M059J (cell line): Measurements from ENCODE around the gene SLC35B1. TPM values are rescaled to one million over a fixed set of nuclear protein-coding genes. Genes with fewer than 3 reads are reported as not detected.
"Not testable (repeated sequence)": the region's sequence is repeated elsewhere in the genome, so short reads cannot be mapped to it uniquely, and the experiment has no call there.

Source experiments
- DNase-seq: peaks from one replicate; pipeline ENCODE4 v3.0.0-alpha.2; 2012; ENCODE audit warnings: low read depth
- total RNA-seq: library from RNA; depleted of rRNA; stranded (reverse); fragments of >200 nt; shearing (Covaris generic); gene quantifications from 2 replicates; pipeline ENCODE4 v1.2.3, GENCODE V29; 2014

SLC35B1 gene
- total RNA-seq, 1 experiment from 2014 or later: 61.9 TPM

GRCh38 chr17:49699966-49700575 is 7.7 kb downstream of the SLC35B1 start:
- no peak for DNase-seq

DNA sequence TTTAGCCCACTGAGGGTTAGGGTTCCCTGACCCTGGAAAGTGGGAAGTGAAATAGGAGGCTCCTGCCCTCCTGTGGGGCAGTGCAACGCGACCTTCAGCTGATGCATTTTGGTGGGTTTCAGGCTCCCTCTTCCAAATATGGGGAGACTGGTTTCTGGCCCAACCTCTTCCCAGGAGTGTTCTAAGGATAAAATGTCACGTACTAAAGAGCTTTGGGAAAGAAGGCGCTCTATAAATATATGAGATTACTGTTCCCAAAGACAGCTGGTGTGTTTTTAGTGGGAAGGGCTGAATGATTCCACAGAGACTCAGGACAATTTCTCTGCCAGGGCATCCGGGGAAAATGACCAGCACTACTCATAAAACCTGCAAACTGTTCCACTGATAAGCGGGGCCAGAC is 9.8 kb downstream of the SLC35B1 start:
- DNase-seq: no peak

- no peak for DNase-seq
These were observed 11.5 kb downstream of the SLC35B1 start for GRCh38 chr17:49696233-49696761.

- no peak for DNase-seq
These were observed 12.0 kb downstream of the SLC35B1 start for GRCh38 chr17:49695698-49696232.

- peak; percentile 24 for DNase-seq
These were observed 12.7 kb downstream of the SLC35B1 start for GRCh38 chr17:49694847-49695697.

DNA sequence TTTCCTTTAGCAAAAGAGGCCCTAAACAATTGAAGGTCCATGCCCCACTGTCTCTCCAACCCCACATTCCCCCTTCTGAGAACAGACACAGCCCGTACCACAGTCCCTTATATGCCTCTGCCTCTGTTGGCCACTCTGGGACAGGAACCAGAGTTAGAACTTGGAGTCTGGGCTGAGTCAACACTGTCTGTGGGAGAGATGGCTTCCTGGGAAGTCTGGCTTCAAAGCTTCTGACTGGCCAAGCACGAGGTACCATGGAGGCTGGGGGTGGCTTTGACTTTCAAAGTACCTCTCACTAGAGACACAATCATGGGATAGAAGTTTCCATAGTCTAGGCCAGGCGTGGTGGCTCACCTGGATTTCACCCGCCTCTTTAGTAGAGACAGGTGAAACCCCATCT is 15.0 kb downstream of the SLC35B1 start:
- peak; percentile 36 for DNase-seq

- peak; percentile 27 for DNase-seq
These were observed 16.0 kb downstream of the SLC35B1 start for GRCh38 chr17:49691677-49692191.

- DNase-seq: peak; percentile 94
These were observed 16.6 kb downstream of the SLC35B1 start for GRCh38 chr17:49691086-49691676.

- no peak for DNase-seq
These were observed 17.5 kb downstream of the SLC35B1 start for GRCh38 chr17:49690256-49690655.

DNA sequence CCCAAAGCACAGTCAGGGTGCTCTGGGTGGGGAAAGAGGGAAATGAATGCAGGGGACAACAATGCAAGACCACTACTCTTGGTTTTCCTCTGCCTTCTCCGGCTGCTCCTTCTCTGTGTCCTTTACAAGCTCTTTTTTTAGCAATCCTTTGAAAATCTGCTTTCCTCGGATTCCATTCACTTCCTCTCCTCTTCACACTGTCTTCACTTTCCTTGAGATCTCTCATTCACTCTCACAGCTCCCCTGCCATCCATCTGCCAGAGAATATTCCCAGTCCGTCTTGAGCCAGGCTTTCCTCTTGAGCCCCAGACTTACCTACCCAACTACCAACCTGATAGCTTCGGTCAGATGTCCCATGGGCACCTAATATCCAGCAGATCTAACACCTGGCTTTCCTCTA is 18.9 kb downstream of the SLC35B1 start:
- DNase-seq: no peak

GRCh38 chr17:49687878-49688491 is 19.8 kb downstream of the SLC35B1 start:
- peak; percentile 37 for DNase-seq

GRCh38 chr17:49681106-49681979 is 26.4 kb downstream of the SLC35B1 start:
- DNase-seq: no peak

GRCh38 chr17:49680314-49680713 is 27.4 kb downstream of the SLC35B1 start:
- DNase-seq: no peak

DNA sequence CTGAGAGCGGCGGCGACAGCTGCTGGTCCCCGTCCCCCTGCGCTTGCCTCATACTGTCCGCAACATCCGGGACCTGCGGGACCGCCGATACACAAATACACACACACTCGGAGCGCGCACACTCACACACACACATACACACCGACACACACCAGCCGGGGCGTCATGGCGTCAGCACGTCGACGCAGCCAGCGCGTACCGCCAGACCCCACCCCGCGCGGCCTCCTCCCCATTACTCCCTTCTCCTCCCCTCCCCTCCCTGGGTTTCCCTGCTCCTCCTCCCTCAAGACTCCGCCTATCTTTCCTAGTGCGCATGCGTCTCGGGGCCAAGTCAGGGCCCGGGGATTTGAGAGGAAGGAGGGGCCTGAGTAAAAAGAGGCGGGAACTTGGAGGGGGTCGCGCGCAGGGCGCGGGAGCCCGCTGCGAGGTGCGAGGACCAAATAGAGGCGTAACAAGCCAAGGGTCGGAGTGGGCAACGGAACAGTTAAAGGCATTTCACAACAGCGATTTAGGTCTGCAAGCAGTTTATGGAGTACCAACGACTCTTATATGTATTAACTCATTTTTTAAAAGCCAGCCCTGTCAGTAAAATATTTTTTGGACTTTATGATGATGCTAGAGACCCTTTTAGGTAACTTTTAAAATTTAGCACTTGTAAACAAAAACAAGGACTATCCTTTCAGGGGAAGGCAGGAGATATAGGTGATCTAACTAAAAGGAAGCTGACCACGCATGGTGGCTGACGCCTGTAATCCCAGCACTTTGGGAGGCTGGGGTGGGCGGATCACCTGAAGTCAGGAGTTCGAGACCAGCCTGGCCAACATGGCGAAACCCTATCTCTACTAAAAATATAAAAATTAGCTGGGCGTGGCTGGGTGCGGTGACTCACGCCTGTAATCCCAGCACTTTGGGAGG is 29.6 kb downstream of the SLC35B1 start, which contains the start of gene SPOP:
TSS of gene SPOP (minus strand) at position 165 of the 915 bp plus-strand sequence. CDS start 55,287 bp downstream, outside the sequence.
- DNase-seq: peak; percentile 97

- DNase-seq: peak; percentile 88
These were observed 30.4 kb downstream of the SLC35B1 start for GRCh38 chr17:49677134-49677932.

DNA sequence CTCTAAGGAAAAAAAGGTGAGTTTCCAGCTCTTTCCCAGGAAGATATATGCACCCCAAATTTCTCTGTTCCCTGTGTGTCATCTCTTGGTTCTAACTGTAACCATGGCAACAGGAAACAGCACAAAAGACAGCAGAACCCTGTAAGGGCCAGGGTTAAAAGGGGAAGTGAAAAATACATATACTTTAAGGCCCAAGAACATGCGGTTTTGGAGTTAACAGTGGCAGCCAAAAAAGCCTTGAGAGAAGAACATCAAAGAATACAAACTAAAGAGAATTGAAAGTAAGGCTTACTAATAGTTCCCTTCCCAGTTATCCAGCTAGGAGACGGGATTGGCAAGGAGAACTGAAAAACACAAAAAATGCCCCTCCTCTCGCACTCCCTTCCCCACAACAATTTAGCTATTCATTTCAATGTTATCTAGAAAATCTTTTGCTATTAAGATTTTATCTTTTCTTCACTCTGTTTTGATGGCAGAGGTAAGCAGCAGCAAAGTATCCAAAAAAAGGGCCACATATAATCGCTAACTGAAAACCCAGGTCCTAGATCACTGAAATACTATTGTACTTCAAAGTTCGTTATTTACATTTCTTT is 31.4 kb downstream of the SLC35B1 start:
- DNase-seq: peak; percentile 83

DNA sequence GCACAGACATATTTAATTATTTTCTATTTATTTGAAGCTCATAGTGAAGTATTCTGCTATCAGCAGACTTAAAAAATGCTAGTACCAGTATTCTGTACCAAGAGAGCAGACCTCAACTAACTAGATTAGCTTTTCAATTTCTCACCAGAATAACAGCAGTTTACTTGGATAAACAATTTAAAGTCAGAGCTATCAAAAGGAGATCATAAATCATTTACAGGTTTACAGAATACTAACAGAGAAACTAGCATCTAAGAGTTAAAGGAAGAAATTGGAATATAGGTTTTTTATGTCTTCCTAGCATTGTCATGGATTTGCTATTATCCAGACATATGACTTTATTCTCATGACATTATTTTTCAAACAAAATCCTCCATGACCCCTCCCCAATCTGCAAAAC is 33.3 kb downstream of the SLC35B1 start:
- no peak for DNase-seq

GRCh38 chr17:49673679-49674078 is 34.1 kb downstream of the SLC35B1 start:
- not testable (repeated sequence) for DNase-seq
